ENCODE data around the gene NCOA6. TPM values are rescaled to one million over a fixed set of nuclear protein-coding genes. Genes with fewer than 3 reads are reported as not detected.

NCOA6 gene
- total and polyA plus RNA-seq, 7 donors = 5.6 to 15.7 (median 11.0) TPM

- DNase-seq (no peak), ATAC-seq (peak; percentile 34 to 41 (median 36))
- no peak for TF ChIP-seq CTCF (IDR thresholded peaks at IDR 0.05)
- 74 to 78% (median 77%) methylated on average over 1 of the region's 1 CpG for WGBS, 3 donors
- Histone ChIP-seq H3K4me3 (no peak overlapping the region), H3K27me3 (ENCODE audit: insufficient read depth in 3 of 3, low read length in 2 of 3) (no peaks in the 10 kb centered on the region), H3K4me1 (peaks cover 16% of the 10 kb centered on the region), H3K27ac (peak overlapping the region; percentile 60), H3K36me3 (ENCODE audit: insufficient read depth in 1 of 2, low read depth in 1 of 2) (peaks cover 0 to 61% of the 10 kb centered on the region in 2 donors), H3K9me3 (no peaks in the 10 kb centered on the region)
- intact Hi-C loops (cut with DNase I) = no loop called here
These were observed 112.1 kb downstream of the NCOA6 start for GRCh38 chr20:34713194-34713943.

GRCh38 chr20:34712525-34713192 lies 112.8 kb downstream of the NCOA6 start:
- H3K4me3 ChIP-seq = no peak overlapping the region
- no peak for ATAC-seq
- H3K36me3 ChIP-seq (ENCODE audit: insufficient read depth in 1 of 2, low read depth in 1 of 2) = peaks cover 0 to 55% of the 10 kb centered on the region in 2 donors
- peaks cover 16% of the 10 kb centered on the region for H3K4me1 ChIP-seq
- no peak for DNase-seq
- no peaks in the 10 kb centered on the region for H3K9me3 ChIP-seq
- no peaks in the 10 kb centered on the region for H3K27me3 ChIP-seq (ENCODE audit: insufficient read depth in 3 of 3, low read length in 2 of 3)
- intact Hi-C loops (cut with DNase I) = no loop called here
- peak overlapping the region; percentile 60 for H3K27ac ChIP-seq
- 70 to 84% (median 74%) methylated on average over 5 of the region's 5 CpGs for WGBS, 3 donors
- TF ChIP-seq CTCF (IDR thresholded peaks at IDR 0.05) = no peak

- Histone ChIP-seq H3K36me3 (ENCODE audit: insufficient read depth in 1 of 2, low read depth in 1 of 2) (peaks cover 0 to 47% of the 10 kb centered on the region in 2 donors), H3K27me3 (ENCODE audit: insufficient read depth in 3 of 3, low read length in 2 of 3) (no peaks in the 10 kb centered on the region), H3K4me1 (peaks cover 18% of the 10 kb centered on the region), H3K27ac (no peak overlapping the region), H3K4me3 (no peak overlapping the region), H3K9me3 (no peaks in the 10 kb centered on the region)
- no peak for TF ChIP-seq CTCF (IDR thresholded peaks at IDR 0.05)
- ATAC-seq = no peak
- intact Hi-C loops (cut with DNase I) = no loop called here
- no peak for DNase-seq
- 88 to 94% (median 89%) methylated on average over 3 of the region's 3 CpGs for WGBS, 3 donors
These were observed 113.5 kb downstream of the NCOA6 start for GRCh38 chr20:34711813-34712430.

- Histone ChIP-seq H3K9me3 (no peaks in the 10 kb centered on the region), H3K27me3 (ENCODE audit: insufficient read depth in 3 of 3, low read length in 2 of 3) (no peaks in the 10 kb centered on the region), H3K27ac (peak overlapping the region; percentile 9), H3K4me1 (peaks cover 27% of the 10 kb centered on the region), H3K36me3 (ENCODE audit: insufficient read depth in 1 of 2, low read depth in 1 of 2) (peaks cover 0 to 39% of the 10 kb centered on the region in 2 donors), H3K4me3 (no peak overlapping the region)
- WGBS, 3 donors = 86 to 90% (median 88%) methylated on average over 9 of the region's 9 CpGs
- no peak for ATAC-seq
- DNase-seq = no peak
- TF ChIP-seq CTCF (IDR thresholded peaks at IDR 0.05) = no peak
- intact Hi-C loops (cut with DNase I) = no loop called here
These were observed 114.4 kb downstream of the NCOA6 start for GRCh38 chr20:34710861-34711574.

Measured in psoas muscle (tissue), 8 donors.